Effector memory CD8-positive, alpha-beta T cell (primary cell): ENCODE measurements around the gene RNF113B.

Experiments used
- ATAC-seq: fragments of 150-1000 bp; cut with Tn5 transposase; replicated peaks from 2 replicates; pipeline ENCODE4 v1.10.0; 2021; ENCODE audit warnings: mild to moderate bottlenecking, moderate library complexity
- DNase-seq, 3 experiments: peaks; one replicate each; pipeline ENCODE4 v3.0.0; 2021
- H3K27ac Mint-ChIP-seq, 2 donors: one replicate each; pipeline ENCODE4 v1.8.0; 2022; ENCODE audit warnings: mild to moderate bottlenecking in 2 of 2, mixed read lengths in 2 of 2, moderate library complexity in 2 of 2
- H3K27me3 Mint-ChIP-seq, 2 donors: one replicate each; pipeline ENCODE4 v1.8.0; 2022; ENCODE audit warnings: mixed read lengths in 2 of 2
- H3K36me3 Mint-ChIP-seq: one replicate; pipeline ENCODE4 v1.8.0; 2022; ENCODE audit warnings: mild to moderate bottlenecking, moderate library complexity, mixed read lengths; ENCODE audit not compliant: insufficient read depth
- H3K4me1 Mint-ChIP-seq, 2 donors: one replicate each; pipeline ENCODE4 v1.8.0; 2022; ENCODE audit warnings: low read depth in 2 of 2, mixed read lengths in 2 of 2
- H3K4me3 Mint-ChIP-seq, 2 donors: one replicate each; pipeline ENCODE4 v1.8.0; 2022; ENCODE audit warnings: mild to moderate bottlenecking in 2 of 2, mixed read lengths in 2 of 2, moderate library complexity in 2 of 2
- H3K9me3 Mint-ChIP-seq, 2 donors: one replicate each; pipeline ENCODE4 v1.8.0; 2022; ENCODE audit warnings: mixed read lengths in 2 of 2

The RNF113B gene

DNA sequence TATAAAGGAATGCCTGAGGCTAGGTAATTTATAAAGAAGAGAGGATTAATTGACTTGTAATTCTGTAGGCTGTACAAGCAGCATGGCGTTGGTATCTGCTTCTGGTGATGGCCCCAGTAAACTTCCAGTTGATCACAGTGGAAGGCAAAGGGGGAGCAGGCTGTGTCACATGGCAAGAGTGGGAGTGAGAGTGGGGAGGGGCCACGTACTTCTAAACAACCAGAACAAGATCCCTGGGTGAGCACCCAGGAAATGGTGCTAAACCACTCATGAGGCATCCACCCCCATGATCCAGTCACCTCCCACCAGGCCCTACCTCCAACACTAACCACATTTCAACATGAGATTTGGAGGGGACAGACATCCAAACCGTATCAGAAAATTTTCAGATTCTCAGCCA, 3.0 kb upstream of the RNF113B start:
- Mint-ChIP-seq H3K4me1 (no peaks in the 10 kb centered on the region), H3K27me3 (peaks cover 0 to 7% of the 10 kb centered on the region in 2 donors), H3K27ac (no peak overlapping the region), H3K9me3 (no peaks in the 10 kb centered on the region), H3K36me3 (no peaks in the 10 kb centered on the region), H3K4me3 (no peak overlapping the region)
- DNase-seq: no peak
- ATAC-seq: no peak

DNA sequence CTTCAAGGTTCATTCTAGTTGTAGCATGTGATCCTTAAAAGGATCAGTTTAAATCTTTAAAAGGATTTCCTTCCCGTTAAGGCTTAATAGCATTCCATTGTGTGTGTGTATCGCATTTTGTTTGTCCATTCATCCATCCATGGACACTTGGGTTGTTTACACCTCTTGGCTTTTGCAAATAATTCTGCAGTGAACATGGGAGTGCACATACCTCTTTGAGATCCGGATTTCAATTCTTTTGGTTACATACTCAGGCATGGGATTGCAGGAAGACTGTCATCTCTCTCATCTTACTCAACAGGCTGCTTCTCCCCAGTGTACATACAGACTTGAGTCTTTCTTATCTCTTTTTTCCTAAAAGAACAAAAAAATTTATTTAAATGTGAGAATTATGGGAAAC, 1.2 kb downstream of the RNF113B start:
- peaks cover 12 to 30% of the 10 kb centered on the region in 2 donors for H3K27me3 Mint-ChIP-seq
- H3K4me3 Mint-ChIP-seq: no peak overlapping the region
- H3K4me1 Mint-ChIP-seq: no peaks in the 10 kb centered on the region
- DNase-seq (no peak), ATAC-seq (no peak)
- H3K36me3 Mint-ChIP-seq: no peaks in the 10 kb centered on the region
- no peak overlapping the region for H3K27ac Mint-ChIP-seq
- H3K9me3 Mint-ChIP-seq: no peaks in the 10 kb centered on the region

DNA sequence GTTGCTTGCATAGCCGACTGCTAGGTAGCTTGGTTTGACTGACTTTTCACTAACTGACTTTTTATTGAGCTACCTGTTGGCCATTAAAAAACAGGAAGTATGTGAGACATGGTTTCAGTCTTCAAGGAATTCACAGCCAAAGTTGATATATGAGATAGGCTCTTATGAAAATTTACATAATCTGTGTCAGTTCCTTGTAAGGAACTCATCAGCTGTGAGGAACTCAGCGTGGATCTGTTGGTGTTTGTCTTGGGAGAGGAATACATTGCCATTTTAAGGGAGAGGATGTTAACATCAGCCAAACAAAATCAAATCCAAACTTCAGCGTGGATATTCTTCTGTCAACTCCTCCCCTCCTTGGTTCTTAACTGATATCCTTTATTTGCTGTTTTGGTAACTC, 2.0 kb downstream of the RNF113B start:
- no peak for ATAC-seq
- Mint-ChIP-seq H3K36me3 (no peaks in the 10 kb centered on the region), H3K27ac (no peak overlapping the region)

DNA sequence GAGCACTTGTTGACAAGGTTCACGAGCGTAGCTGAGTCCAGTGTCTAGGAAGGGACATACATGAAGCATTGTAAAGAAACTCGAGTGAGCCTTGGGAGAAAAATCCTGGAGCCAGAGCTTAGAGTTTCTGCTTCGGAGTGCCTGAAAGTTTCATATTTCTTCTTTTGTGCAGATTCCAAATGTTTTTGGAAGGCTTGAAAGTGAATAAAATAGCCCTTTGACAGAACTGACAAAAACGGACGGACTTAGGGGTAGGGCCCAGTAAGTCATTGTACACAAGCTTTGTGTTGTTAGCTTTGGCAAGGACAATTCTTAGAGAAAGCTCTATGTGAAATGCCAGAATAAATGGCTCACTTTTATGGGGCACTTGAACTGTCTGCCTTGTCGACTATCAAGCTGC, 2.8 kb downstream of the RNF113B start:
- DNase-seq (no peak), ATAC-seq (no peak)
- Mint-ChIP-seq H3K9me3 (no peaks in the 10 kb centered on the region), H3K36me3 (no peaks in the 10 kb centered on the region), H3K27ac (no peak overlapping the region), H3K27me3 (peaks cover 7 to 41% of the 10 kb centered on the region in 2 donors), H3K4me1 (no peaks in the 10 kb centered on the region), H3K4me3 (no peak overlapping the region)

More for the DNA sequence above, 2.0 kb downstream of the RNF113B start:
- Mint-ChIP-seq H3K4me3 (no peak overlapping the region), H3K4me1 (no peaks in the 10 kb centered on the region), H3K27me3 (peaks cover 7 to 38% of the 10 kb centered on the region in 2 donors), H3K9me3 (no peaks in the 10 kb centered on the region)
- no peak for DNase-seq

DNA sequence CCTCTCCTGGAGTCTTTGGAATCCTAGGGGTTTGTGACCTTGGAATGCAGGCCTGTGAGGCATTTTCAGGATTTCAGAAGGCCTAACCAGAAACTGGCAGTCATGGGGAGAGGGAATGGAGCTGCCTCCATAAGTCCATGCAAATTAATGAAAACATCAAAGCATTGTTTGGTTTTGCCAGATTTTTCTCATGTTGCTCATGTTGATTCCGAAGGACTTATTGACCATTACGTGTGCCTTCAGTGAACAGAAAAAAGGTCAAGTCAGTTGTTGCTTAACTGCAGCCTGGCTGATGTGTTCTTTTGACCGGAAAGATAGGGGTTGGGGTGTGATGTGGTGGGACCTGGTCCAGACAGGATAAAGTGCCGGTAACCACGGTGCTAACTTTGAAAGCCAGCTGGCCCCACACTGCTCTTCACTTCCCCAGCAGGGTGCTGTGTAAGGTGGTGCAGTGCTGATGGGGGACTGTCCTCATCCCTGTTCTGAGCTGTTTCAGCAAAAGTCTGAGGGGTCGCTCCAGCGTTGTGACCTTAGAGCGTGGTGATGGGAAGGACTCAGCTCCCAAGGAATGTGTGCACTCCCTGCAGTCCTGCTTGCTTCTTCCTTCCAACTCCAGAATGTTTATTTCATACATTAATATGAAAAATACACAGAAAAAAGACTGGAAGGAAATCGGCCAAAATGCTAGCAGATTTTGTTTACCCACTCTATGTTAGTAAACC, 3.5 kb downstream of the RNF113B start:
- Mint-ChIP-seq H3K27ac (no peak overlapping the region), H3K9me3 (no peaks in the 10 kb centered on the region), H3K27me3 (peaks cover 7 to 48% of the 10 kb centered on the region in 2 donors), H3K4me3 (no peak overlapping the region), H3K4me1 (no peaks in the 10 kb centered on the region), H3K36me3 (no peaks in the 10 kb centered on the region)
- no peak for DNase-seq
- no peak for ATAC-seq

DNA sequence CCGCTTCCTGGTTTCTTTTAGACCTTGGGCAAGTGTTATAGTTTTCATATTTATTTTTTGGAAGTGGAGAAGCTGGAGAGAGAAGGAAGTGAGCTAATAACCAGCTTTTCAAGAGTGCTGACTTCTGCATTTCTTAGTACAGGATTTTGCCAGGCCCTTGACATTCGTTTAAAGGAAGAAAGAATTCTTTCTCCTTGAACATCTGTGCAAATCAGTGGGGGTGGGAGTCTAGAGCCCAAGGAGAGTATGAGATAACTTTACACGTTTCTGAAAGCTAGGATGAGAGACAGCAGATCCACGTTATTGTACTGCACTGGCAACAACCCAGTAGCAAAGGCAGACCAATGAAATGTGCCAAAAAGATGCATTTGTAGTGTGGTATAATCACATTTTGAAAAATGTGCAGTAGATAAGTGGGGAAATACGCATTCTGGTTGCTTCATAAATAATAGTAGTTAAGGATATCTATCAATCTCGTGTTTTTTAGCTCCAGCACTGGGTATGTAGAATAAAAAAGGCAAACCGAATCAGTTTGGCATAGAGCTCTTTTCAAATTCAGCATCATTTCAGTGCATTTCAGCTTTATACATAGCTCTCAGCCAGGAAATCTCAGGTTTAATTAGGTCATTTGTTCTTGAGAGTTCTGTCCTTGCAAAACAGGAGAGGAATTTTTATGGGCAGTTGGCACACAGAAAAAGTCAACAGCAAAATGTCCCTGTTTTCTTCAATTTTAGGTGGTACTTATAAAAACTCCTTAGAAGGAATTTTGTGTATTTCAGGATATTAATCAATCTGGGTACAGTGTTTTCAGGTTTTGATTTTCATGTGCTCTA, 4.3 kb downstream of the RNF113B start:
- DNase-seq (no peak), ATAC-seq (no peak)
- Mint-ChIP-seq H3K27ac (no peak overlapping the region), H3K9me3 (no peaks in the 10 kb centered on the region), H3K36me3 (peaks cover 2% of the 10 kb centered on the region), H3K4me1 (no peaks in the 10 kb centered on the region), H3K27me3 (peaks cover 12 to 54% of the 10 kb centered on the region in 2 donors), H3K4me3 (no peak overlapping the region)

DNA sequence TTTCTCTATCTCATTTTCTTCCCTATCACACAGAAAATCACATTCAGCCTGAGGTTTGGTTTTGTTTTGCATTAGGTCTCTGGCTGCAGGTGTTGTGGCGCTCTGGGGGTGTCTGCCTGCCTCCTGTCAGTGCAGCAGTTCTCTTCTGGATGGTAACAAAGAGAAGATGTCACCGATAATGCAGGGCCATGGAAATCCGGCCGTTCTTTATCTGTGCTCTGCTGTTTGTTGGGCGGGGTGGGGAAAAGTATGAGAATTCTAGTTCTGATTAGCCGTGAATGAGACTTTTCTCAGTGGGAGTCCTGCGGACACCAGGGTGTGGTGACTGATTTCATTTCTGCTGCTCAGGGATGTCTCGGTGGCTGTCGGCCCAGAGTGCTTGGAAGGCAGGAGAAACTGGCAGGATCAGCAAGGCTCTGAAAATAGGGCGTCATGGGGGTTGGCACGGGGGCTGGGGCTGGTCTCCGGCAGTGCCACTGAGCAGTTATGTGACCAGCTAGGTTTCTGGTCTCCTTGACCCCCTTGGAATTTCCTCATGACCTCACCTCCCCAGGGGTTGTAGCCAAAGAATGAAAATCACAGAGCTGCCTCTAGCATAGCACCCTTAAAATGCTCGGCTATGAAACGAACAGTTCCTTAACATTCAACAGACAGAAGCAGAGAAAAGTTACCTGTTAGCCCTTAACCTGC, 5.0 kb downstream of the RNF113B start:
- ATAC-seq (no peak), DNase-seq (no peak)
- Mint-ChIP-seq H3K36me3 (peaks cover 2% of the 10 kb centered on the region), H3K4me1 (no peaks in the 10 kb centered on the region), H3K4me3 (no peak overlapping the region), H3K9me3 (no peaks in the 10 kb centered on the region), H3K27ac (no peak overlapping the region), H3K27me3 (peaks cover 12 to 54% of the 10 kb centered on the region in 2 donors)

DNA sequence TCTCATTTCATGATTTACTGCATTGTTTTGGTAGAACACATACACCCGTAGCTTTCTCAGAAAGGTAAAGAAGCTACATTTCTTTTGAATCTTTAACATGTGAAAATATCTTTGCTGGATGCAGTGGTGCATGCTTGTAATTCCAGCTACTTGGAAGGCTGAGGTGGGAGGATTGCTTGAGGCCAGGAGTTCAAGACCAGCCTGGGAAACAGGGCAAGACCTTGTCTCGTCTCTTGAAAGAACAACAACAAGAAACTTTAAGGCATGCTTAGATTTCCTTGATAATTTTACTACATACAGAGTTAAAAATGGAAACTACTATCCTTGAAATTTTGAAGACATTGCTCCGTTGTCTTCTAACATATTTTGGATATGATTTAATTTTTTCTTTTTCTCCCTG, 7.7 kb downstream of the RNF113B start:
- H3K27ac Mint-ChIP-seq: no peak overlapping the region
- DNase-seq (no peak), ATAC-seq (no peak)

DNA sequence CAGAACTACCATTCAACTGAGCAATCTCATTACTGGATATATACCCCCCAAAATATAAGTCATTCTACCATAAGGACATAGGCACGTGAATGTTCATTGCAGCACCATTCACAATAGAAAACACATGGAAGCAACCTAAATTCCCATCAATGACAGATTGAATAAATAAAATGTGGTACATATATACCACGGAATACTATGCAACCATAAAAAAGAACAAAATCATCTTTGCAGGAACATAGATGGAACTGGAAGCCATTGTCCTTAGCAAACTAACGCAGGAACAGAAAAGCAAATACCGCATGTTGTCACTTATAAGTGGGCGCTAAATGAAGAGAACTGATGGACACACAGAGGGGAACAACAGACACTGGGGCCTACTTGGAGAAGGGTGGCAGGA, 14.1 kb downstream of the RNF113B start:
- no peaks in the 10 kb centered on the region for H3K9me3 Mint-ChIP-seq
- H3K4me3 Mint-ChIP-seq: no peak overlapping the region
- no peak overlapping the region for H3K27ac Mint-ChIP-seq
- no peaks in the 10 kb centered on the region for H3K4me1 Mint-ChIP-seq
- H3K36me3 Mint-ChIP-seq: no peaks in the 10 kb centered on the region
- DNase-seq: no peak
- ATAC-seq: no peak
- peaks cover 0 to 9% of the 10 kb centered on the region in 2 donors for H3K27me3 Mint-ChIP-seq

More for the DNA sequence above, 7.7 kb downstream of the RNF113B start:
- H3K36me3 Mint-ChIP-seq: peaks cover 2% of the 10 kb centered on the region
- H3K27me3 Mint-ChIP-seq: peaks cover 12 to 54% of the 10 kb centered on the region in 2 donors
- H3K4me1 Mint-ChIP-seq: no peaks in the 10 kb centered on the region
- no peaks in the 10 kb centered on the region for H3K9me3 Mint-ChIP-seq
- no peak overlapping the region for H3K4me3 Mint-ChIP-seq

DNA sequence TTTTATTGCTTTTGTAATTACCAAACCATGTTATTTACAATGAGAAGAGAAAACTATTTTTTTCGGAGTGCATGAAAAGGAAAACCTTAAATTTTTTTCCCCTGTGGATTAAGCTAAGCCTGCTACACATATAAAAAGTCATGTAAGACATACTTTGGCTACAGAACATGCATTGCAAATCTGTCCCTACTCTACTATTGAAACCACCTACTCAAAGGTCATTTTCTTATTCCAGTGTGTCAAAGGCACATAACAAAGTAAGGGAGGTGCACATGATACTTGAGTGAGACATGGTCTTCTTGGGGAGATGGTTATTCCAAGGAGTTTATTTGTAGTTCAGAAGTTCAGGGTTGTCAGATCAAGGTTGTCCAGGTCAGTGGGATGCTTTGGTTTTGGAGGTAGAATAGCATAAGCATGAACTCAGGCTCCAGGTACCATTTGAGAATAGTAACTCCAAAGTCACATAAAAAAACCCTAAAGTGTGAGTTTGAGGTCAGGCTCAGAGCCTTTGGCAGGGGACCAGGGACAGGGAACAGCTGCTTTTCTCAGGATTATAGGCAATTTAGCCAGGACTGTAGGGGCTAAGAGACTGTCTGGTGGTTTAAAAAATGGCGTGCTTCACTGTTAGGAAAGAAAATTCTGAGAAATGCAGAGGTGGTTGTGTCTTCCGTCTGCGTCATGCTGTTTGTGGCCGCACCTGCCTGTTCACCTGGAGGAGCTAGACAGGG, 18.7 kb downstream of the RNF113B start:
- Mint-ChIP-seq H3K27me3 (peaks cover 7 to 18% of the 10 kb centered on the region in 2 donors), H3K36me3 (no peaks in the 10 kb centered on the region), H3K9me3 (no peaks in the 10 kb centered on the region), H3K27ac (no peak overlapping the region), H3K4me3 (no peak overlapping the region), H3K4me1 (no peaks in the 10 kb centered on the region)
- DNase-seq: no peak
- ATAC-seq: no peak

DNA sequence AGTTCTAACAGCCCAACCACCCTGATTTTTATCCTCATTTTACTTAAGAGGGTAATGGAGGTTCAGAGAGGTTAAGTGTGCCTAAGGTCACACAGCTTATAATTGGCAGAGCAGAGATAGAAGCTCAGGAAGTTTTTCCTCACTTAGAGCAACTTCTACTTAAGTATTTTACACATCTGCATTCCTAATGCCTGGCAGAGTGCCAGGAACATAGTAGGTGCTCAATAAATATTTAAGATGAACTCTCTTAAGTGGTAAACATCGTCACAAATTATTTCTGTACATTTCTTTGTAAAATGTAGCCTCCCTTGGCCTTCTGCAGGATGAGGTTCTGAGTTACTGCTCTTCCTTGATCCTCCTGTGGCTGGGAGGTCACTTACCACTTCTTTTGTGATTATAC, 19.5 kb downstream of the RNF113B start:
- Mint-ChIP-seq H3K36me3 (no peaks in the 10 kb centered on the region), H3K27ac (no peak overlapping the region), H3K27me3 (peaks cover 7 to 22% of the 10 kb centered on the region in 2 donors), H3K9me3 (no peaks in the 10 kb centered on the region), H3K4me1 (no peaks in the 10 kb centered on the region), H3K4me3 (no peak overlapping the region)
- ATAC-seq (no peak), DNase-seq (no peak)

DNA sequence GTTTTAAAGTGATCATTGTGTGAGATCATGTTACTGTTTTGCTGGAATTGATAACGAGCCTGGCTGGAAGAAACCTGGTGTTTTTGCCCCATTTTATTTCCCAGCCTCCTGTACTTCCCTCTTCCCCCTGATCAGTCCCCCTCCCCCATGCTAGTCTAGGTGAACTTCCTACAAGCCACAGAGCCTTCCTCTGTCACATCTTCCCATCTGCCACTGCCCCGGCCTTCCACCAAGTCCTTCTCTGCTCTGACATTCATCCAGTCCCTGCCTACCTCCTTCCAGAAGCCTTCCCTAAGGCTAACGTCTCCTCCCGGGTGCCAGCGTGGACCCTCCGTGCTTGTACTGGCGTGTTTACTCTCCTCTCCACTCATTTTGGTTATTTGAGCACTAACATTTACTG, 19.9 kb downstream of the RNF113B start:
- DNase-seq (no peak), ATAC-seq (no peak)
- no peak overlapping the region for H3K27ac Mint-ChIP-seq
- H3K4me3 Mint-ChIP-seq: no peak overlapping the region
- no peaks in the 10 kb centered on the region for H3K4me1 Mint-ChIP-seq
- peaks cover 10 to 26% of the 10 kb centered on the region in 2 donors for H3K27me3 Mint-ChIP-seq
- H3K9me3 Mint-ChIP-seq: no peaks in the 10 kb centered on the region
- H3K36me3 Mint-ChIP-seq: no peaks in the 10 kb centered on the region

DNA sequence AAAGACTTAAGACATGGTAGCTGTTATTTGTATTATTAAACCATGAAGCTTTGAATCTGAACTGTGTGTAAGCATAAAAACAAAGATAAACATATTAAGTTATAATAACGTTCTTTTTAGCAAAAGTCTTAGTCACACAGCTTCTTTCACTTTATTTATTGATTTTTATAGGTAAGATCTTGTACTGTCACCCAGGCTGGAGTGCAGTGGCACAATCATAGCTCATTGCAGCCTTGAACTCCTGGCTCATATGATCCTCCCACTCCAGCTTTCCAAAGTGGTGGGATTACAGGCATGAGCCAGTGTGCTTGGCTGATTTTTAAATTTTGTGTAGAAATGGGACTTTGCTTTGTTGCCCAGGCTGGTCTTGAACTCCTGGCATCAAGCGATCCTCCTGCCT, 20.8 kb downstream of the RNF113B start:
- H3K36me3 Mint-ChIP-seq: no peaks in the 10 kb centered on the region
- no peaks in the 10 kb centered on the region for H3K9me3 Mint-ChIP-seq
- DNase-seq: no peak
- H3K27ac Mint-ChIP-seq: no peak overlapping the region
- ATAC-seq: no peak
- no peak overlapping the region for H3K4me3 Mint-ChIP-seq
- H3K27me3 Mint-ChIP-seq: peaks cover 18 to 36% of the 10 kb centered on the region in 2 donors
- no peaks in the 10 kb centered on the region for H3K4me1 Mint-ChIP-seq
